Mononuclear cell (primary cell): ENCODE data around the gene S100A10. TPM values are rescaled to one million over a fixed set of nuclear protein-coding genes. Genes with fewer than 3 reads are reported as not detected.

Experiments used
- total RNA-seq: library from RNA; depleted of rRNA; stranded (reverse); fragments of >200 nt; gene quantifications from one replicate; pipeline ENCODE4 v1.2.3, GENCODE V29; 2012

Gene S100A10
- total RNA-seq, 1 donor = 113 TPM

Other genes with a start within 250 kb of the S100A10 start
- 78.4 TPM for gene MRPL9, start 230.4 kb downstream of the S100A10 start, total RNA-seq
- 1.2 TPM for gene TDRKH, start 203.4 kb downstream of the S100A10 start, total RNA-seq
- gene LINGO4, start 188.4 kb downstream of the S100A10 start, total RNA-seq = under 0.01 TPM
- 1.7 TPM for gene RORC, start 162.1 kb downstream of the S100A10 start, total RNA-seq
- gene C2CD4D, start 154.0 kb downstream of the S100A10 start, total RNA-seq = 0.21 TPM
- gene THEM5, start 140.1 kb downstream of the S100A10 start, total RNA-seq = not detected
- gene THEM4, start 84.3 kb downstream of the S100A10 start, total RNA-seq = 16.0 TPM
- 63.4 TPM for gene S100A11, start 43.1 kb upstream of the S100A10 start, total RNA-seq
- gene TCHHL1, start 95.2 kb upstream of the S100A10 start, total RNA-seq = not detected
- not detected for gene TCHH, start 121.6 kb upstream of the S100A10 start, total RNA-seq
- not detected for gene RPTN, start 165.4 kb upstream of the S100A10 start, total RNA-seq
- under 0.01 TPM for gene HRNR, start 230.3 kb upstream of the S100A10 start, total RNA-seq